WTC11 (cell line): ENCODE data around the gene PRKCG.

ENCODE experiments used
- CTCF ChIP-seq: fragments of 200-600 bp; IDR thresholded peaks from 2 replicates; pipeline ENCODE4 v1.8.0; 2022; ENCODE audit warnings: antibody characterized with exemption
- E2F5 ChIP-seq: sonication (generic); formaldehyde crosslinking; IDR thresholded peaks from 2 replicates; pipeline ENCODE4 v1.8.1; 2022; ENCODE audit warnings: mild to moderate bottlenecking, moderate library complexity, missing genetic modification reagents
- NR2C2 ChIP-seq: sonication (generic); formaldehyde crosslinking; IDR thresholded peaks from 2 replicates; pipeline ENCODE4 v1.8.0; 2022; ENCODE audit warnings: mild to moderate bottlenecking, missing genetic modification reagents
- SMAD3 ChIP-seq: sonication (generic); formaldehyde crosslinking; IDR thresholded peaks from 2 replicates; pipeline ENCODE4 v1.8.0; 2022; ENCODE audit warnings: missing genetic modification reagents, mild to moderate bottlenecking, borderline replicate concordance

GRCh38 chr19:53880711-53881481 lies 1.1 kb upstream of the PRKCG start:
- no peak for TF ChIP-seq NR2C2 (CRISPR knock-in tag)
- TF ChIP-seq CTCF, result no peak
- no peak for TF ChIP-seq SMAD3 (CRISPR knock-in tag)
- no peak for TF ChIP-seq E2F5 (CRISPR knock-in tag)
